Measurements from ENCODE around the gene GGCT.
"Not testable (repeated sequence)": the region's sequence is repeated elsewhere in the genome, so short reads cannot be mapped to it uniquely, and the experiment has no call there.

DNA sequence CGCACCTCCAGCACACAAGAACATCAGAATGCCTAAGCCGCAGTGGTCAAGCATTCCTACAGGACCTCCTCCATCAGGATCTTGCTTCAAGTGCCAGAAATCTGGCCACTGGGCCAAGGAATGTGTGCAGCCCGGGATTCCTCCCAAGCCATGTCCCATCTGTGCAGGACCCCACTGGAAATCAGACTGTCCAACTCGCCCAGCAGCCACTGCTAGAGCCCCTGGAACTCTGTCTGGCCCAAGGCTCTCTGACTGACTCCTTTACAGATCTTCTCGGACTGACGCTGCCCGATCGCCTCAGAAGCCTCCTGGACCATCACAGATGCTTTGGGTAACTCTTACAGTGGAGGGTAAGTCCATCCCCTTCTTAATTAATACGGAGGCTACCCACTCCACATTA, 23.2 kb downstream of the GGCT start:
- TF ChIP-seq CTCF (IDR thresholded peaks at IDR 0.05); POLR2A (IDR thresholded peaks at IDR 0.05; ENCODE audit: low read depth): not testable (repeated sequence)
